CD4-positive, alpha-beta T cell (primary cell): ENCODE measurements around the gene NOP53. TPM values are rescaled to one million over a fixed set of nuclear protein-coding genes. Genes with fewer than 3 reads are reported as not detected.
A peak's percentile ranks its signal among the peaks of the same experiment; 100 is the strongest.

Experiments used
- ATAC-seq: fragments of 200-7000 bp; cut with Tn5 transposase; one replicate; pipeline ENCODE4 v1.10.0; 2022; ENCODE audit warnings: mild to moderate bottlenecking; ENCODE audit not compliant: poor library complexity
- CTCF ChIA-PET: fragments of 350-600 bp; sonication (Branson Sonifier 250); formaldehyde crosslinking; loops from one replicate; lab custom pipeline; 2021; ENCODE audit warnings: antibody characterized with exemption, inconsistent platforms; lab: Charles Lee
- POLR2A ChIA-PET: fragments of 350-600 bp; sonication (Branson Sonifier 250); formaldehyde crosslinking; loops from one replicate; lab custom pipeline; 2021; ENCODE audit warnings: antibody characterized with exemption, inconsistent platforms; lab: Charles Lee
- DNase-seq, 14 experiments: peaks; one replicate each; pipeline ENCODE4 v3.0.0-alpha.2; 2013 to 2020; ENCODE audit warnings: mixed read lengths in 2 of 14
- H3K27ac ChIP-seq, 2 donors: one replicate each; pipeline versions ENCODE4 v1.5.1 to v1.7.0; 2013; ENCODE audit warnings: low read length in 2 of 2, low read depth in 1 of 2, mild to moderate bottlenecking in 1 of 2
- H3K27me3 ChIP-seq, 2 experiments: 1 replicate in 1 of 2; 2 replicates in 1 of 2; pipeline versions ENCODE4 v1.6.1 to v1.7.0; 2013; ENCODE audit warnings: low read length in 2 of 2, control low read depth in 1 of 2, mild to moderate bottlenecking in 1 of 2, moderate library complexity in 1 of 2; ENCODE audit not compliant: insufficient read depth in 2 of 2, control insufficient read depth in 1 of 2
- H3K36me3 ChIP-seq: one replicate; pipeline ENCODE4 v1.6.1; 2013; ENCODE audit warnings: low read length, control low read depth; ENCODE audit not compliant: insufficient read depth
- H3K4me1 ChIP-seq: one replicate; pipeline ENCODE4 v1.6.1; 2013; ENCODE audit warnings: low read length, control low read depth; ENCODE audit not compliant: insufficient read depth
- H3K4me3 ChIP-seq: one replicate; pipeline ENCODE4 v1.5.1; 2013; ENCODE audit warnings: mild to moderate bottlenecking, low read length, moderate library complexity
- H3K9me3 ChIP-seq, 2 experiments: 1 replicate in 1 of 2; 2 replicates in 1 of 2; pipeline versions ENCODE4 v1.6.1 to v1.7.0; 2013; ENCODE audit warnings: low read length in 2 of 2, mild to moderate bottlenecking in 2 of 2, control low read depth in 1 of 2, moderate library complexity in 1 of 2; ENCODE audit not compliant: control insufficient read depth in 1 of 2, insufficient read depth in 1 of 2
- H3K27ac Mint-ChIP-seq: one replicate; pipeline ENCODE4 v1.8.0; 2020; ENCODE audit warnings: mixed read lengths
- H3K27me3 Mint-ChIP-seq: one replicate; pipeline ENCODE4 v1.8.0; 2021; ENCODE audit warnings: mixed read lengths
- H3K36me3 Mint-ChIP-seq: one replicate; pipeline ENCODE4 v1.8.0; 2021; ENCODE audit warnings: low read depth, mixed read lengths
- H3K4me1 Mint-ChIP-seq: one replicate; pipeline ENCODE4 v1.8.0; 2021; ENCODE audit warnings: low read depth, mixed read lengths
- H3K4me3 Mint-ChIP-seq: one replicate; pipeline ENCODE4 v1.8.0; 2020; ENCODE audit warnings: mild to moderate bottlenecking, mixed read lengths
- H3K9me3 Mint-ChIP-seq: one replicate; pipeline ENCODE4 v1.8.0; 2020; ENCODE audit warnings: mixed read lengths
- intact Hi-C, 2 experiments: fragments of 100-400 bp; cut with DNase I in 1 of 2; cut with micrococcal nuclease in 1 of 2; formaldehyde crosslinking; loops; one replicate each; pipeline versions ENCODE4 v1.15.1 to v1.9.0; 2023 to 2025; cut with DNase I, micrococcal nuclease
- total RNA-seq, 174 experiments: library from RNA in 2 of 174; stranded (reverse) in 2 of 174; gene quantifications; one replicate each; pipeline ENCODE4 v1.2.3 and lab custom pipeline; 2021 to 2026
- TF ChIP-seq, protein P1 (sequence below): fragments of 200-600 bp; IDR thresholded peaks from one replicate; pipeline ENCODE4 v1.8.0; 2022; ENCODE audit warnings: antibody characterized with exemption, mild to moderate bottlenecking

The NOP53 gene
- total RNA-seq, 2 experiments from 2014 or later = 1,074 to 1,154 TPM

DNA sequence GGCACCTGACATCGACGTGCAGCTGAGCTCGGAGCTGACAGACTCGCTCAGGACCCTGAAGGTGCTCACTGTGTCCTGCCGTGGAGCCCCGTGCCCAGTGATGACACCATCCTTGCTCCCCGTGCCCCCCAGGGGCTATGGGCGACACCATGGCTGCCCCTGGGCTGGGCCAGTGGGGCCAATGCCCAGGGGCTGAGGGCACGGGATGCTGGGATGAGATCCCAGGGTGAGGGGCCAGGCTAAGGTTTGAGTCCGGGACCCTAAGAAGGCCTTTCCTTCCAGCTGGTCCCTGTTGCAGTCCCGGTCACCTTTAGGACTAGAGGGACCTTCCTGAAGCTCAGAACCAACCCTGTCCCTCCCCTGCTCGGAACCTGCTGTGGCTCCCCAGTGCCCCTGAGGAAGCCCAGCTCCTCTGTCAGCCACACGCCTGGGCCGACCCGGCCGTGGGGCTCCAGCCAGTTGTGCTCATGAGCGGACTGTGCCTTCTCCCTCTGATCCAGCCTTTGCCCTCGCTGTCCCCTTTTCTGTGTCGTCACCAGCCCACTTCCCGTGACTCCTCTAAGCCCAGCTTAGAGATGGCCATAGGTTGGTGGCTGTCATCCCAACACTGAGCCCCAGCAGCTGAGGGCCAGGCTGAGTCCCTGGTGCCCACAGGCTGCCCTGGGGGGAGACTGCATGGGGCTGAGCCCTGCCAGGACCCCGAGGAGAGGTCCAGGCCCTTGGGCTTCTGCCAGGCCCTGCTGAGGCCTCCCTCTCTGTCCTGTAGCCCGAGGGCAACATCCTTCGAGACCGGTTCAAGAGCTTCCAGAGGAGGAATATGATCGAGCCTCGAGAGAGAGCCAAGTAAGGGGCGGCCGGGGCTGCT is 10.6 kb downstream of the NOP53 start:
- Mint-ChIP-seq H3K4me3 (no peak overlapping the region), H3K27me3 (no peaks in the 10 kb centered on the region), H3K36me3 (peaks cover 74% of the 10 kb centered on the region), H3K27ac (no peak overlapping the region), H3K9me3 (no peaks in the 10 kb centered on the region), H3K4me1 (peaks cover 19% of the 10 kb centered on the region)
- Histone ChIP-seq H3K27me3 (no peaks in the 10 kb centered on the region), H3K36me3 (peaks cover 71% of the 10 kb centered on the region), H3K9me3 (no peaks in the 10 kb centered on the region), H3K4me3 (no peak overlapping the region), H3K27ac (no peak overlapping the region), H3K4me1 (peaks cover 9% of the 10 kb centered on the region)
- DNase-seq (peak in 1 of 14 experiments; percentile 24), ATAC-seq (no peak)
- TF ChIP-seq, protein P1, sequence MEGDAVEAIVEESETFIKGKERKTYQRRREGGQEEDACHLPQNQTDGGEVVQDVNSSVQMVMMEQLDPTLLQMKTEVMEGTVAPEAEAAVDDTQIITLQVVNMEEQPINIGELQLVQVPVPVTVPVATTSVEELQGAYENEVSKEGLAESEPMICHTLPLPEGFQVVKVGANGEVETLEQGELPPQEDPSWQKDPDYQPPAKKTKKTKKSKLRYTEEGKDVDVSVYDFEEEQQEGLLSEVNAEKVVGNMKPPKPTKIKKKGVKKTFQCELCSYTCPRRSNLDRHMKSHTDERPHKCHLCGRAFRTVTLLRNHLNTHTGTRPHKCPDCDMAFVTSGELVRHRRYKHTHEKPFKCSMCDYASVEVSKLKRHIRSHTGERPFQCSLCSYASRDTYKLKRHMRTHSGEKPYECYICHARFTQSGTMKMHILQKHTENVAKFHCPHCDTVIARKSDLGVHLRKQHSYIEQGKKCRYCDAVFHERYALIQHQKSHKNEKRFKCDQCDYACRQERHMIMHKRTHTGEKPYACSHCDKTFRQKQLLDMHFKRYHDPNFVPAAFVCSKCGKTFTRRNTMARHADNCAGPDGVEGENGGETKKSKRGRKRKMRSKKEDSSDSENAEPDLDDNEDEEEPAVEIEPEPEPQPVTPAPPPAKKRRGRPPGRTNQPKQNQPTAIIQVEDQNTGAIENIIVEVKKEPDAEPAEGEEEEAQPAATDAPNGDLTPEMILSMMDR = no peak
- ChIA-PET POLR2A (interaction anchor here (1.1 kb wide), 1 partner anchor 11 kb away, joined by 3 read pairs; the partner anchor contains the start of gene NOP53), CTCF (no interaction called here)
- intact Hi-C loops = no loop called here

DNA sequence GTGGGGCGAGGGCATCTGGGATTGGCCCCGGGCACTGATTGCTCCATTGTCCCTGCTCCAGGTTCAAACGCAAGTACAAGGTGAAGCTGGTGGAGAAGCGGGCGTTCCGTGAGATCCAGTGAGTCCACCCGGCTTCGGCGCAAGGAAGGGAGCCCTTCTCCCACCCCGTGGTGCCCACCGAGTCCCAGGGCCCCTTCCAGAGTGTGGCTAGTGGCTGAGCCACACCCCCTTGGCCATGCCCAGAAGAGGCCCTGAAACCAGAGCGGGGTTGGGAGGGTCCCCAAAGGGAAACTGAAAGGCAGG is 11.2 kb downstream of the NOP53 start:
- no peak for ATAC-seq
- H3K27ac Mint-ChIP-seq = no peak overlapping the region

DNA sequence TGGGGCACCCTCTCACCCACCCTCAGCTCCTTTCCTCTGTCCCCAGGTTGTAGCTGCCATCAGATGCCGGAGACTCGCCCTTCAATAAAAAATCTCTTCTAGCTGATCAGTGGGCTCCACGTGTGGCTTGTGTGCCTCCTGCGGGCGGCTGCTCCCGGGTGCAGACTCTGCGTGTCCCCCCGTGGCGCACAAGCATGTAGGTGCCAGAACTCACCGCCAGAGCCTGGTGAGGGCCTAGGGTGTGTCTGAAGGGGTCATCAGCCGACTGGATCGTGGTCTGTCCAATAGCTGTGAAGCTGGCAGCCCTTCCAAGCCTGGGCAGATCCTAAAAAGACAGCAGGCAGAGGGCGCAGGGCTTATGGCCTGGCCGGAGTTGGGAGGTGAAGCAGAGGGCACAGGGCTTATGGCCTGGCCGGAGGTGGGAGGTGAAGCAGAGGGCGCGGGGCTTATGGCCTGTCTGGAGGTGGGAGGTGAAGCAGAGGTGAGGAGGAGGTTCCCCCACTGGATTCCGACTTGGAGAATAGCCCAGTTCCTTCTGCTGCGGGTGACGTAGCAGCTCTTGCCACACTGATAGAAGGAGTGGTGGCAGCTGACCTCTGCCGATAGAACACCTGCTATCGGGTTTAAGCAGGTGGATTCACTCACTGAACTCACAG is 11.7 kb downstream of the NOP53 start:
- TF ChIP-seq, protein P1 = no peak
- peak overlapping the region; percentile 12 for H3K27ac Mint-ChIP-seq
- peaks cover 7% of the 10 kb centered on the region for H3K4me1 ChIP-seq
- no peak for ATAC-seq
- H3K27me3 ChIP-seq = no peaks in the 10 kb centered on the region
- H3K4me1 Mint-ChIP-seq = peaks cover 18% of the 10 kb centered on the region
- no peak overlapping the region for H3K4me3 ChIP-seq
- H3K27me3 Mint-ChIP-seq = no peaks in the 10 kb centered on the region
- no peaks in the 10 kb centered on the region for H3K9me3 Mint-ChIP-seq
- intact Hi-C loops = no loop called here
- H3K9me3 ChIP-seq = no peaks in the 10 kb centered on the region
- no peak overlapping the region for H3K27ac ChIP-seq
- peaks cover 63% of the 10 kb centered on the region for H3K36me3 Mint-ChIP-seq
- no peak for DNase-seq
- H3K36me3 ChIP-seq = peaks cover 62% of the 10 kb centered on the region
- ChIA-PET CTCF (no interaction called here), POLR2A (interaction anchor here (0.7 kb wide), 1 partner anchor 300 kb away, joined by 3 read pairs; no protein-coding TSS in a partner anchor)
- no peak overlapping the region for H3K4me3 Mint-ChIP-seq

More for the DNA sequence above, 11.2 kb downstream of the NOP53 start:
- Histone ChIP-seq H3K4me3 (no peak overlapping the region), H3K27me3 (no peaks in the 10 kb centered on the region), H3K4me1 (peaks cover 8% of the 10 kb centered on the region), H3K9me3 (no peaks in the 10 kb centered on the region), H3K36me3 (peaks cover 65% of the 10 kb centered on the region), H3K27ac (no peak overlapping the region)
- Mint-ChIP-seq H3K4me1 (peaks cover 19% of the 10 kb centered on the region), H3K9me3 (no peaks in the 10 kb centered on the region), H3K27me3 (no peaks in the 10 kb centered on the region), H3K36me3 (peaks cover 68% of the 10 kb centered on the region), H3K4me3 (no peak overlapping the region)
- intact Hi-C loops = no loop called here
- ChIA-PET POLR2A (interaction anchor here (1.1 kb wide), 1 partner anchor 12 kb away, joined by 3 read pairs; the partner anchor contains the start of gene NOP53), CTCF (no interaction called here)
- TF ChIP-seq, protein P1 = no peak
- no peak for DNase-seq
